Fibroblast of villous mesenchyme (primary cell): Measurements from ENCODE around the gene COL11A2. TPM values are rescaled to one million over a fixed set of nuclear protein-coding genes. Genes with fewer than 3 reads are reported as not detected.

Experiments
- DNase-seq: peaks from one replicate; pipeline ENCODE4 v3.0.0-alpha.2; 2010; ENCODE audit warnings: low read depth
- H3K4me3 ChIP-seq: 2 replicates; pipeline ENCODE4 v1.5.1; 2011; ENCODE audit warnings: low read depth, mild to moderate bottlenecking, low read length
- total RNA-seq: library from RNA; depleted of rRNA; stranded (reverse); fragments of >200 nt; gene quantifications from 2 replicates; pipeline ENCODE4 v1.2.3, GENCODE V29; 2012
- TF ChIP-seq, protein P1 (sequence below): IDR thresholded peaks from 2 replicates; pipeline ENCODE4 v1.5.1; 2012; ENCODE audit warnings: low read depth, mild to moderate bottlenecking, low read length; ENCODE audit not compliant: insufficient read depth

COL11A2 gene
- total RNA-seq, 1 donor = under 0.01 TPM

DNA sequence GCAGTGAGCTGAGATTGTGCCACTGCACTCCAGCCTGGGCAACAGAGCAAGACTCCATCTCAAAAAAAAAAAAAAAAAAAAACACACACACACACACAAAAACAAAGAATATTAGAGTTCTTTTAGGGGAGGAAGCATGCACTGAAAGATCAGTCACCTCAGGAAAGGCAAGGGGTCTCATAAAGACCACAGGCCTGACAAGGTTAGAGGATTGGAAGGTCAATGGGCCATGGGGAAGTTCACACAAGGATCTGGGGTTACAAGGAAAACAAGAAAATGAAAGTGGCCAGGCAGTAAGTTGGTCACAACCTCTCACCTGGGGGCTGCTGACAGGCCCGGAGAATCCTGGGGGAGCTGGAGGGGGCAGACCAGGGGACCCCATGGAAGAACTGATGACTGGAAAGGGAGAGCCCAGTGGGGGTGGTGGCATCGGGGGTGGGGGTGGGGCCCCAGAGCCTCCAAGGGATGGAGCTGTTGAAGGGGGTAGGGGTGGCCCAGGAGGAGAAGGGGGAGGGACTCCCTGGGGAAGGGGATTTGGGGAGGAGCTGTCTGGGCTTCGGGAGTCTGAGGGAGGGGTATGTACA is 6.7 kb upstream of the COL11A2 start:
- H3K4me3 ChIP-seq = peak overlapping the region; percentile 98
- no peak for DNase-seq
- TF ChIP-seq, protein P1, sequence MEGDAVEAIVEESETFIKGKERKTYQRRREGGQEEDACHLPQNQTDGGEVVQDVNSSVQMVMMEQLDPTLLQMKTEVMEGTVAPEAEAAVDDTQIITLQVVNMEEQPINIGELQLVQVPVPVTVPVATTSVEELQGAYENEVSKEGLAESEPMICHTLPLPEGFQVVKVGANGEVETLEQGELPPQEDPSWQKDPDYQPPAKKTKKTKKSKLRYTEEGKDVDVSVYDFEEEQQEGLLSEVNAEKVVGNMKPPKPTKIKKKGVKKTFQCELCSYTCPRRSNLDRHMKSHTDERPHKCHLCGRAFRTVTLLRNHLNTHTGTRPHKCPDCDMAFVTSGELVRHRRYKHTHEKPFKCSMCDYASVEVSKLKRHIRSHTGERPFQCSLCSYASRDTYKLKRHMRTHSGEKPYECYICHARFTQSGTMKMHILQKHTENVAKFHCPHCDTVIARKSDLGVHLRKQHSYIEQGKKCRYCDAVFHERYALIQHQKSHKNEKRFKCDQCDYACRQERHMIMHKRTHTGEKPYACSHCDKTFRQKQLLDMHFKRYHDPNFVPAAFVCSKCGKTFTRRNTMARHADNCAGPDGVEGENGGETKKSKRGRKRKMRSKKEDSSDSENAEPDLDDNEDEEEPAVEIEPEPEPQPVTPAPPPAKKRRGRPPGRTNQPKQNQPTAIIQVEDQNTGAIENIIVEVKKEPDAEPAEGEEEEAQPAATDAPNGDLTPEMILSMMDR = no peak

DNA sequence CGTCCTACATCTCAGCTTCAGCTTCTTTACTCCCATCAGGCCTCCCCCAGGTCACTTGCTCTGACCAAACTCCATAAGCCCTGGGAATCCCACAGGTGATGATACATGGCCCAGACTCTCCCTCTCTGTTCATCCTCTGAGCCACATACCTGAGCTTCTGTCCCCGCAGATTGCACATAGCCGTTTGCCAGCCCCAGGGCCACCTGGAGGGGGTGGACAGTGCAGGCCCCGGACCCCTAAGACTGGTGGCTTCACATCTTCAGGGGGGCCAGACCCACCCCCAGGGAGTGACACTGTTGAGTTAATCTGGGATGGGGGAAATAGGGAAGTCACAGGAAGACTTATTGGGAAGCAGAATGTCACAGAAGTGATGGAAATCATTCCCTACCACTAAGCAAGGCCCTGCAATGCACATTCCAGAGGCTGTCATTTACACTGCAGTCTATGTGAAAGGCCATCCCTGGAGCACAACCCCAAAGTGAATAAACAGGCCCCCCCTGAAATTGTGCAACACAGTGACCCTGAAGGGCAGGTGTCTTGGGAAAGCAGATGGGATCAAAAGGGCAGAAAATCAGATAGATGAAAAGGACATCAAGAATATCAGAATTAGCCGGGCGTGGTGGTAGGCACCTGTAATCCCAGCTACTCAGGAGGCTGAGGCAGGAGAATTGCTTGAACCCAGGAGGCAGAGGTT is 6.0 kb upstream of the COL11A2 start:
- TF ChIP-seq, protein P1 = no peak
- peak overlapping the region; percentile 10 for H3K4me3 ChIP-seq
- DNase-seq = no peak

DNA sequence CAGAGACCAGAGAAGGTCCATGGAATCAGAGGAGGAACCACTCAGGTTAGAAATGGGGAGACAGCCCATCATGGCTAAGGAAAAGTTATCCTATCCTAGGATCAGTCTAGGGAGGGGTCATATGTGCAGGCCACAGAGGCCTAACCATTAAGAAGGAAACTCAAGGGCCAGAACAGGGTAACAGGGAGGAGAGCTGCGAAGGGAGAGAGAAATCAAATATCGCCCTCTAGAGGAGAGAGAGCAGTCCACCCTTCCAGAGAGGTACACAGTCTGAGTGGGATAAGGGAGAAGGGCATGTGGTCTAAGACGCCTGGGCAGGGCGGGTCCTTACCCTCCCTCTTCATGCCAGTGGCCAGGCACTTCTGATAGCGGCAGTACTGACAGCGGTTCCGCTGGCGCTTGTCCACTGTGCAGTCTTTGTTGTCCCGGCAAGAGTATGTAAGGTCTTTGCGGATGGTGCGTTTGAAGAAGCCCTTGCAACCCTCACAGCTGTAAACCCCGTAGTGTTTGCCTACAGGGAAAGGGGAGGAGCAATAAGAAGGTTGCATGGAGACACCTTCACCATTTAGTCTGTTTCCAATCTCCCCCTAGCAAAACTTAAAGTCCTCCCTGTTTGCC is 5.3 kb upstream of the COL11A2 start:
- no peak overlapping the region for H3K4me3 ChIP-seq
- peak; percentile 75 for DNase-seq
- TF ChIP-seq, protein P1 = peak; percentile 76

DNA sequence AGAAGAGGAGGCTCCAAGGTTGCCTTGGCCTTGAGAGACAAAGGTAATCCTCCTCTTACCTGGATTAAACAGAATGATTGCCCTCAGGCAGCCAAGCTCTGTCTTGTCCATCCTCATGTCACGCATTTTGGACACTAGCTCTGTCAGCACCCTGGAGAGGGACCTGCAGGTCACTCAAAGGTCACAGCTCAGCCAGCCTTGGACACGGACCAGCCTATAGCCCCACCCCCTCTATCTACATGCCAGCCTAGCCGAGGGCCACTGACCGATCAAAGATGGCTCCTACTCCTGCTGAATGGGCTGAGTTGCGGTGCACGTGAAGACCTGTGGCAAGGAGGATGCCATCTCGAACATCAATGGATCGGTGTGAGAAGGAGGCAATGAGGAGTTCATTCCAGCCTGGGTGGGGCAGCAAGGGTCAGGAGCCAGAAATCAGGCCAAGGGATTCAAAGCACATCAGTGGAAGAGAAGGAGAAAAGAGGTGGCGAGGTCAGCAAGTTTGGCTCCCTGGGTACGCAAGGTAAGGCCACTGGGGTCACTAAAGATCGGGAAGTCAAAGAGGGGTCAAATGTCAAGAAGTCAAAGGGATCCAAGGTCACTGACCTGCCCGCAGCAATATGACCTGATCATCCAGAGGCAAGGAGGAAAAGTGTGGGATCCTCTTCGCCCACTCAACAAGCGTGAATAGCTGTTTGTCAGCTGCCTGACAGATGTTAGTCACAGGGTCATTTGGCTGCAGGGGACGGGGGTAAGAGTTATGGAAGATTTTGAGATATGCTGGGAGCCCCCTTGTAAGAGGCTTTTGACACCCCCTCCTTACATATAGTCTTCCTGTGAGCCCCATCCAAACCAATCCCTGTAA is 3.3 kb upstream of the COL11A2 start:
- TF ChIP-seq, protein P1 = no peak
- H3K4me3 ChIP-seq = no peak overlapping the region
- DNase-seq = no peak

DNA sequence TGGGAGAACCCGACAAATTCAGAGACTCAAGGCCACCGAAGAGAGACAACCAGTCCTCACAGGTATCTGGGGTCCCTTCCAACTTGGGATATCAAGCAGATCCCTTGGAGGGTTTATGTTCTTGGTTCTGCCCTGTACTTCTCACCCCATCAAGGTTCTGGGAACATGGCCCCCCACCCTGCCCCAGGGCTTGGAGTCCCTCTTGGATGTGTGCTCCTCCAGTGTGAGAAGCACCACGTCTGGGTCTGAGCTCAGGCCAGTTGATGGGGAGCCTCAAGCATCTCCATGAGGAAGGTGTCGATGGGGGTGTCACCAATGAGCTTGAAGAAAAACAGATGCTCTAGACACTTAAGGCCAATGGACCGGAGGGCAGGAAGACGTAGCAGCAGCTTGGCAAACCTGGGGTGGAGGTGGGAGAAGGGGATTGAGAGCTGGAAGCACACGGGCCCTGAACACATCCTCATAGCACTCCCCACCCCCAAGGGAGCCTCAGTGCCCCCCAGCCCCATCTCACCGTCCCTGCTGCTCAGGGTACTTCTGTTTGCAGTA is 2.2 kb upstream of the COL11A2 start:
- DNase-seq = no peak
- H3K4me3 ChIP-seq = no peak overlapping the region
- TF ChIP-seq, protein P1 = no peak

DNA sequence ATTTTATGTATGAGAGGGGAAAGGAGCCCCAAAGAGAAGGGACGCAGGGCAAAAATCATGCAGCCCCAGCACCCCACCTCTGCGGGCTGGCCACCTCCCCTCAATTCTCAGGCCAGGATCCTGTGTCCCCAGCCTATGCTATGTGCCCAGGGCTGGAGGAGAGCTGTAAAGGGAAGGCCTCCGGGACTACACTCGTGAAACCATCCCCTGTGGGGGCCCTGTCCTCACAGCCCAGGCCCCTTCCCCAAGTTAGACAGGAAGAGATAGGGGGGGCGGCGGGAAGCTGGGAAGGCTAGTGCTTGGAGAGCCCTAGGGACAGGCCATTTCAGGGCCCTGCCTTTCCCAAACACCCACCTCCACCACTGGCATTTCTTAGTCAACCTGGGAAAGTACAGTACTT is 1.4 kb upstream of the COL11A2 start:
- TF ChIP-seq, protein P1 = no peak
- no peak for DNase-seq
- H3K4me3 ChIP-seq = no peak overlapping the region
